Activated naive CD4-positive, alpha-beta T cell treated with anti-CD3 and anti-CD28 coated beads, Interleukin-2, amount 50 U/mL, for 16 hours (primary cell): Measurements from ENCODE around the gene PLXNC1.

Experiments used
- DNase-seq: peaks from one replicate; pipeline ENCODE4 v3.0.0-alpha.2; 2020

PLXNC1 gene

DNA sequence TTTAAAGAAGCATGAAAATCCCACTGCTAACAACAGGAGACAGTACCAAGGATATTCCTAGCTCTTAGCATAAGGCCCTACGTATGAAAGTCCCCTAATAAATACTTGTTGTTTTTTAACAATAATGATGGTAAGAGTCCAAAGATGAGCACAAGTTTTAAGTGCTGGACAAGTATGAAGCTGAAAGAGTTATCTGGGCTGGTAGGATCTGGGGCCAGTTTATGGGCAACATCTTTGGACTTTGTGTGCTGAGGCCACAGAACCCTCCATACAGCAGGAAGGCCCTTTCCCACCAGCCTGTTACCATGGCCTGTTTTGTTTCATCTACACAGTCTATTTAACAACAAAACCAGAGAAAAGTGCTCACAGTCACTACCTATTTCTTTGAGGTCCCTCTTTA lies 12.5 kb upstream of the PLXNC1 start:
- DNase-seq, result no peak

DNA sequence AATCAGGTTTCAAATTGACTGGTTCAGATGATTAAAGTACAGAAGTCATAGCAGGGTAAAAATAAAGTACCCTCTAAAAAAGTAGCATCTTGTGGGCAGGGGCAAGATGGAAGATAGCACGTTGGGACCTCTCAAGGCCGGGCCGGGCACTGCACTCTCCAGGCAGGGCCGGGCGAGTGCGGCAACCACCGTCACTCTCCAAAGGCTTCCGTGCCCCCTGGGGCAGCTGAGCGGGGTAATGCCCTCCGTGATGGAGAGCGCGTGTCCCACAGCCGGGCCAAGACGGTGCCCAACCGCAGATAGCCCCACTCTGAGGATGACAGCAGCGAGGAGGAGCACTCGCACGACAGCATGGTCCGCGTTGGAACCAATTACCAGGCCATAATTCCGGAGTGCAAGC lies 8.6 kb upstream of the PLXNC1 start:
- no peak for DNase-seq

DNA sequence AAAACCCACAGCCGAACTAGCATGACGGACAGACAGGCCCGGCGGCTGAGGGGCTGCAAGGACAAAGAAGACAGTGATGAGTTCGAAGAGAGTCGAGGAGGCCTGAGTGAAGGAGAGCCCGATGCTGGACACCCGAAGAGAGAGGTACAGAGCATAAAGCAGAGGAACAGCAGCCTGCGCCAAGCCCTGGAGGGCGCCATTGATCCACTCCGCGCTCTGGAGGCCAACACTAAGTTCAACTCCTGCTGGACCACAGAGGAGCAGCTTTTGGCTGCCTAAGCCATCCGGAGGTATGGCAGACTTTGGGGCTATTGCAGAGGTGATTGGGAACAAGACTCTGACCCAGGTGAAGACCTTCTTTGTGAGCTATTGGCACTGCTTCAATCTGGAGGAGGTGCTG lies 7.8 kb upstream of the PLXNC1 start:
- DNase-seq, result peak; percentile 64

DNA sequence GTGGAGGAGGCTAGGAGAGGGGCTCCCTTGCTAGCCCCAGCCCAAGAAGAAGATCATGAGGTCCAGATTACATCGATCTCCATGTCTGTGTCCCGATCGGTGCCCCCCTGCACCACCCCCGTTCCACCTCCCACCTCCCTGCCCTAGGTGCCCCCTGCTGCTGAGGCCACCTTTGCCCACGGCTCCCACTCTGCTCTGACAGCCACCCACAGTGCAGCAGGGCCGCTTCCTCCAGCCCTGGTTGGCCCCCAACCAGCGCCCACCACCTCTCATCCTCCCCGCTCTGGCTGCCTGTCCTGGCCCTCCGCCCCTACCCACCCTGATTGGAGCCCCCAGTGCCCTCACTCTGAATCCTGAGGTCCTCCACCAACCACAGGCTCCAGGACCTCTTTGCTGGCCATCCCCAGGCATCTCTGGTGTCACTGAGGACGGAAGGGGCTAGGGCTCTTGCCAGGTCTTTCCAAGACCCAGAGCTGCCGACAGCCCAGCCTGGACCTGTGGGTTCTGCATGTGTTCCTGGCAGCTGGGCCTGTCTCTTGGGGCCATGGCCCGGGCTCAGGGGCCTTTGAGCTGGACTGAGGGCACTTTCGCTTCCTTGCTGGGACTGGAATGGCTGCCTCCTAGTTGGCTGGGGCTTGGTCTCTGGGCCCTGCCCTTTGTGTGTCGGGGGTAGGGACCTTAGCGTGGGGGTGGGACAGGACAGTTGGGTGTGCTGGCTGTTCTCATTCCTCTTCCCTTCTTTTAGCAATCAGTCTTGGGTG lies 7.2 kb upstream of the PLXNC1 start:
- no peak for DNase-seq

- DNase-seq, result no peak
These were observed 6.5 kb upstream of the PLXNC1 start for GRCh38 chr12:94141892-94142291.

GRCh38 chr12:94143438-94143837 lies 4.9 kb upstream of the PLXNC1 start:
- no peak for DNase-seq

- DNase-seq, result no peak
These were observed 4.4 kb upstream of the PLXNC1 start for GRCh38 chr12:94143951-94144350.

DNA sequence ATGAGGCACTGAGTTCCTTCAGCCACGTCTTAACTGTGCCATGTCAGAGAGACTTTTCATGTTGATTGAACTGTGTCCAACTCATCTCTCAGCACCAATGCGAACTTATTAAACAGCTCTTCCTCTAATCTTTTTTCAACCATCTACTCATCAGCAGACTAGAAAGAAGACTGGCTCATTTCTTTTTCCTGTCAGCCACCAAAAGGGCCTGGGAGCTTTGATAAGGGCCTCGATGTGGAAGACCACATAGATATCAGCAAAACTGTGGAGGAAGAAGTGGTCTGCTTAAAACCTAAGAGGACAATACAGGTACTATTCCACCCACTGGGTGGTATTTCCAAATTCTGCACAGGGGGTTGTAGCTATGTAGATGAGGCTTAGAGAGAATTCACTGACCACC lies 3.6 kb upstream of the PLXNC1 start:
- no peak for DNase-seq

DNA sequence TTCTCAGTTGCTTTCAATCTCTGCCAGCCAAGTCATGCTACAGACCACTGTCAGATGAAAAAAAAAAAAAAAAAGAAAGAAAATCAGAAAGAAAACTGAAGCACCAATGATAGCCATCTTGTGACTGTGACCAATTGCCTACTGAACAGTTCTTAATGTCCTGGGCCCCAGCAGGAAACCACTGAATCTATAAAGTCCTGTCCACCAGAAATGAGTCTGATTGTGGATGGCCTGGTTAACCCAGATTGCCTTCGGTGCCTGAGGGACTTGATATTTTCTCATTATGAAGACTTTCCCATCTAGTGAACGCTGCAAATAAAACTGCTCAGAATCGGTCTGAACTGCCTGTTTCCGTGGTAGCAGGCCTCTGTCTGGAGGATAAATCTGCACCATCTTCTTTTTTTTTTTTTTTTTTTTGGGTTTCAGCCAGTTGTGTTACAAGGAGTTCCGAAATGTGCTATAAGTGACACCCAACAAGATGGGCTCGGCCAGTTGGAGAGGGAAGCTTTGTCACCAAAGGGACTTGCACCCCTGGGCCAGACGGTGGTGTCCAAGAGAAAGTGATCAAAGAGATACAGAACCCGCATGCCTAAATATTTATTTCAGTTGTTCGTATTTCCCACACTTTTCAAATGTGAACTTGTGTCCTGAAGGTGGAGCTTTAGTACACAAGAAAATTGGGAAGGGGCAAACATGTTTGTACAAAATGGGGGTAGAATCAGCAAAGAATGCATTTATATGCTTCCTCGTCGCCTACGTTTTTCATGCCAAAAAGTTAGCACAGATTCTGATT lies 3.0 kb upstream of the PLXNC1 start:
- DNase-seq, result no peak

DNA sequence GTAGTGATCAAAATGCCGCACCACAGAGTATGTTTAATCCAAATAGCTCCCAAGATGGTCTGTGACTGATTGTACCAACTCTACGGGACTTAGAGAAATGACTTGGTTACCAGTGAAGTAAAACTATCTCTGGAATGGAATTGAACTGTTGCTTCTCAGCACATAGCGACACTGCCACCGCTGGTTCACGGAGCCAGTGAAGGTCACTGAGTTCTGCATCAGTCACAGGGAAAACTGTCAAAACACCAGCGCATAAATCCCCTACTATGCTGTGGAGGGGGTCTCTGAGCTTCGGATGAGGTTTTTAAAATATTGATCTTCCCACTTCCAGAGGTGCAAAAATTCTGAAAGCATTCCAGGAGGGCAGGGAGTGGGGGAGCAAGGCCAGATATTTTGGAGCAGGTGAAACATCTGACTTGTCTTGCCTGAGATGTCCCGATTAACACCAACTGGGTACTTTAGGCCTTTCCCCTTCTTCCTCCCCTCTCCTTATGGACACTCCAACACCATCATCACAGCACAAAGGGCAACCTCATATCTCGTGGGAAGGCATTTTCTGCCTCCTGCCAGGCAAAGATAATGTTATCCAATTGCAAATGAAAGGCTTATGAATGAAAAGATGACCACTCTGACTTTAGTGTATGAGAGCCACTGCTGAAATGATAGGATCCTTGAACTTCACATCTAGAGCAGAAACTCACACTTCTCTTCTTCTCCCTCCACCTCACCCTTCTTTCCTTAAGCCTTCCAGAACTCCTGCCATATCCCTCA lies 2.0 kb upstream of the PLXNC1 start:
- DNase-seq, result no peak

GRCh38 chr12:94147387-94147990 lies 888 bp upstream of the PLXNC1 start:
- no peak for DNase-seq

DNA sequence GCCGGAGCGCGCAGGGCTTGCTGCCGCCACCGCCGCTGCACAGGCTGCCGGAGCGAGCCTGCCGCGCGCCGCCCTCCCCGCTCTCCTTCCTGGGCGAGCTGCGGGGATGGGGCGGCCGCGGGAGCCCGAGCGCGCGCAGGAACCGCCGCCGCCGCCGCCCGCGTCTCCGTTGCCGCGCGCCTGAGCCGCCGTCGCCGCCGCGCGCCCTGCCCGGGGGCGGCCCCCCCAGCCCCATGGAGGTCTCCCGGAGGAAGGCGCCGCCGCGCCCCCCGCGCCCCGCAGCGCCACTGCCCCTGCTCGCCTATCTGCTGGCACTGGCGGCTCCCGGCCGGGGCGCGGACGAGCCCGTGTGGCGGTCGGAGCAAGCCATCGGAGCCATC lies 352 bp downstream of the PLXNC1 start:
- DNase-seq, result no peak

DNA sequence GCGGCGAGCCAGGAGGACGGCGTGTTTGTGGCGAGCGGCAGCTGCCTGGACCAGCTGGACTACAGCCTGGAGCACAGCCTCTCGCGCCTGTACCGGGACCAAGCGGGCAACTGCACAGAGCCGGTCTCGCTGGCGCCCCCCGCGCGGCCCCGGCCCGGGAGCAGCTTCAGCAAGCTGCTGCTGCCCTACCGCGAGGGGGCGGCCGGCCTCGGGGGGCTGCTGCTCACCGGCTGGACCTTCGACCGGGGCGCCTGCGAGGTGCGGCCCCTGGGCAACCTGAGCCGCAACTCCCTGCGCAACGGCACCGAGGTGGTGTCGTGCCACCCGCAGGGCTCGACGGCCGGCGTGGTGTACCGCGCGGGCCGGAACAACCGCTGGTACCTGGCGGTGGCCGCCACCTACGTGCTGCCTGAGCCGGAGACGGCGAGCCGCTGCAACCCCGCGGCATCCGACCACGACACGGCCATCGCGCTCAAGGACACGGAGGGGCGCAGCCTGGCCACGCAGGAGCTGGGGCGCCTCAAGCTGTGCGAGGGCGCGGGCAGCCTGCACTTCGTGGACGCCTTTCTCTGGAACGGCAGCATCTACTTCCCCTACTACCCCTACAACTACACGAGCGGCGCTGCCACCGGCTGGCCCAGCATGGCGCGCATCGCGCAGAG lies 873 bp downstream of the PLXNC1 start:
- peak; percentile 44 for DNase-seq

- peak; percentile 24 for DNase-seq
These were observed 1.4 kb downstream of the PLXNC1 start for GRCh38 chr12:94149781-94150239.

GRCh38 chr12:94150240-94151121 lies 2.1 kb downstream of the PLXNC1 start:
- DNase-seq, result peak; percentile 44

DNA sequence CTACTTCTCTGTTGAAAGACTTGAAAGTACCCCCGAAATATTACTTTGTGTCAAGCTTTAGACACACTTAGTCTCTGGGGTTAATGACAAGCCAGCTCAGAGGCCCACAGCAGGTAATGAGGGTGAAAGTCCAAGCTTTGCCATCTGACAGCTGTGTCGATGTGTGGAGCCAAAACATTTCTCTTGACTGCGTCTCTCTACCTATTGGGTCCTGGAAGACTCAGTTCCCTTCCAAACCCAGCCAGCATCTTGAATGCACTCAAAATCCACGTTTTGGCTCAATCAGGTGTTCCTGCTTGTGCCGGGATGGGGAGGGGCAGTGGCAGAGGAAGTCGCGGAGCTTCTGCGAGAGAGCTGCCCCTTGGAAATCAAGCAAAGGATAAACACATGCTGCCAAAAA lies 3.2 kb downstream of the PLXNC1 start:
- DNase-seq, result no peak

DNA sequence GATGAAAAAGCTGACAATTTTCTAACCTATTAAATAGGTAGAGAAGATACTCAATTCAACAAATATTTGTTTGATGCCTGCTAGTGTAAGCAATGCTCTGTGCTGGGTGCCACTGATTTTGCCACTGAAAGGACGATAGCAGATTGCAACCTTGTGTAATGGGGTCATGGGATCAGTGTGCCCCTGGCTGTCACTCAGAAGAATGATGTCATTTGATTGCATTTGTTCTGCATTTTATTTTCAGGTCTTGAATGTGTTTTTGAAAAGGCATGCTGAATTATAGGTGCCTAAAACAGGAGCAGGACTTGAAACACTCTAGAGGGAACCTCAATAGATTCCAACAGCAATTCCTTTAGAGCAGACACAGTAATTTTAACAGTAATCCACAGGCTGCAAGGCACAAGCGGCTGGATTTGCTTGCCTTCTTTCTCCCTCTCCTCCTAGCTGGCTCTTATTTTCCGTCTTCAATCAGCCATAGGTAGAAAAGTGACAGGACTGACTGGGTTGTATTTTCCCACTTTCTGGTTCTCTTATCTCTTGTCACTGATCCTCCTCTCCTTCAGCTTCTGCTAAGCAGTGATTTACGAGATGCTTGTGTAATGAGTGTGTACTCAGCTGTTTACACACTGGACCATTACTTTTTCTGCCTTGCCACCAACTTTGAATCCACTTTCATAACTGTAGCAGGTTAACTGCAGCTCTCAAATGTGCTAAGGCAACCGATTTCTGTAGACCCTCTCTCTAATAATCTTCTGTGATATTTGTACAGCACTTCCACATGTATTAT lies 4.1 kb downstream of the PLXNC1 start:
- no peak for DNase-seq

- no peak for DNase-seq
These were observed 8.8 kb downstream of the PLXNC1 start for GRCh38 chr12:94157181-94157580.

DNA sequence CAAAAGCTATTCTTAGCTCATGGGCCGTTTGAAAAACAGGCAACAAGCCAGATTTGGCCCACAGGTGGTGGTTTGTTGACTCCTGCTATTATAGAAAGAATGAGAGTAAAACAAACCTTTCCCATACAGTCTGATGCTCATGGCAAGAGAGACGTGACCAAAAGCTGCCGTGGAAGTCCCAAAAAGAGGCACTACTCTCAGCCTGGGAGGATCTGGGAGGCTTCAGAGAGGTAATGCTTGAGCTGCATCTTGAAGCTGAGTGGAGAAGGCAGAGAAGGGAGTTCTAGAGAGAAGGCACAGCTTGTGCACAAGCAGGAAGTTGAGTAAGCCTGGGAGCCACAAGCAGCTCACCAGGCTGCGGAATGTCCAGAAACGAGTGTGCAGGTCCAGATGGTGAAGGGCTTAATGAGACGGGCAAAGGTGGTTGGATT lies 9.6 kb downstream of the PLXNC1 start:
- DNase-seq, result no peak

DNA sequence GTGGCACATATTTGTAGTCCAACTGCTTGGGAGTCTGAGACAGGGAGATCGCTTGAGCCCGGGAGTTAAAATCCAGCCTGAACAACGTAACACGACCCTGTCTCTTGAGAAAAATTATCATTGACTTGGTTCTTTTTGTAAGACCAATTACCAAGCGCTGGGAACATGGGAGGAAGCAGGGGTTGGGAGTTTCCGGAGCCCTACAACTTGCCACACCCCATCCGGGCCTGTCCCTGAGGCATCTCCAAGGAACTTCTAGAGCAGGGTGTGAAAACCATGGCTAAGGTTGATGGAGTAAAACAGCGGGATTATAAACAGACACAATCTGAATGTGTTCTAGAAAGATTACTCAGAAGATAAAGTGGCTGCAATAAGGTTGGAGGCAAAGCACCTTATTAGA lies 10.3 kb downstream of the PLXNC1 start:
- DNase-seq, result no peak

DNA sequence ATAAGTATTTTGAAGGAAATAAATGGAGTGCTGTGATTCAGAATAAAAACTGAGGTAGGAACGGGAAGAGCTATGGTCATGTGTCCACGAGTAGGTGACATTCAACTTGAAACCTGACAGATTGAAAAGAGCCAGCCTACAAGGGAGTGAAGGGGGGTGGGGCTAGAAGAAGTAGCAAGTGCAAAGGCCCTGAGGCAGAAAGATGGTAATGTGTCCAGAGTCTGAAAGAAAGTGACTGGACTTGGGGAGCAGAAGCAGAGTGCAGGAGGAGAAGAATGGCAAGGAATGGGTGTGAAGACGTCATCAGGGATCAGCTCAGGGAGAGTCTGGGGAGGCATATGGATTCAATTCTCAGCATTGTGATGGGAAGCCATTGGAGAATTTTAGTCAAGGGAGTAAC lies 13.7 kb downstream of the PLXNC1 start:
- no peak for DNase-seq
